WTC11 (cell line): ENCODE measurements around the gene THSD4. TPM values are rescaled to one million over a fixed set of nuclear protein-coding genes. Genes with fewer than 3 reads are reported as not detected.

Experiments used
- ATAC-seq: fragments of 200-7000 bp; cut with Tn5 transposase; 2 replicates; pipeline ENCODE4 v1.10.0; 2021; ENCODE audit warnings: mild to moderate bottlenecking, moderate library complexity
- CTCF ChIA-PET: fragments of 300-600 bp; sonication (Branson Sonifier 250); formaldehyde crosslinking; loops from one replicate; lab custom pipeline; 2021; ENCODE audit warnings: antibody characterized with exemption; lab: Charles Lee
- POLR2A ChIA-PET: fragments of 350-600 bp; sonication (Branson Sonifier 250); formaldehyde crosslinking; loops from one replicate; lab custom pipeline; 2021; ENCODE audit warnings: antibody characterized with exemption; lab: Charles Lee
- DNase-seq: peaks from one replicate; pipeline ENCODE4 v3.0.0; 2021; ENCODE audit warnings: low spot score
- H3K27ac Mint-ChIP-seq: 2 replicates; pipeline ENCODE4 v1.8.0; 2021; ENCODE audit warnings: mixed read lengths
- H3K27me3 Mint-ChIP-seq: 2 replicates; pipeline ENCODE4 v1.8.0; 2021; ENCODE audit warnings: low read depth, mild to moderate bottlenecking, moderate library complexity, mixed read lengths
- H3K36me3 Mint-ChIP-seq: 2 replicates; pipeline ENCODE4 v1.8.0; 2021; ENCODE audit warnings: mixed read lengths
- H3K4me1 Mint-ChIP-seq: 2 replicates; pipeline ENCODE4 v1.8.0; 2022; ENCODE audit warnings: mixed read lengths
- H3K4me3 Mint-ChIP-seq: 2 replicates; pipeline ENCODE4 v1.8.0; 2021; ENCODE audit warnings: mild to moderate bottlenecking, moderate library complexity, mixed read lengths
- H3K9me3 Mint-ChIP-seq: 2 replicates; pipeline ENCODE4 v1.8.0; 2021; ENCODE audit warnings: mixed read lengths
- GTF2I ChIP-seq: fragments of 250-450 bp; sonication (Bioruptor Pico); conservative IDR thresholded peaks from 2 replicates; pipeline ENCODE4 v1.4.0; 2021; ENCODE audit warnings: mild to moderate bottlenecking
- IRF2 ChIP-seq: sonication (generic); formaldehyde crosslinking; IDR thresholded peaks from 2 replicates; pipeline ENCODE4 v1.8.0; 2022; ENCODE audit warnings: low read depth, missing genetic modification reagents, borderline replicate concordance
- JUN ChIP-seq: sonication (generic); formaldehyde crosslinking; IDR thresholded peaks from 2 replicates; pipeline ENCODE4 v1.8.0; 2023; ENCODE audit warnings: mild to moderate bottlenecking, missing genetic modification reagents
- KAT7 ChIP-seq: sonication (generic); formaldehyde crosslinking; IDR thresholded peaks from 2 replicates; pipeline ENCODE4 v1.8.1; 2023; ENCODE audit warnings: missing genetic modification reagents, mild to moderate bottlenecking, borderline replicate concordance
- MYBL2 ChIP-seq: sonication (generic); formaldehyde crosslinking; IDR thresholded peaks from 2 replicates; pipeline ENCODE4 v1.8.1; 2023; ENCODE audit warnings: mild to moderate bottlenecking, moderate library complexity, missing genetic modification reagents
- NR2C2 ChIP-seq: sonication (generic); formaldehyde crosslinking; IDR thresholded peaks from 2 replicates; pipeline ENCODE4 v1.8.0; 2022; ENCODE audit warnings: mild to moderate bottlenecking, missing genetic modification reagents
- RELA ChIP-seq: sonication (generic); formaldehyde crosslinking; IDR thresholded peaks from 2 replicates; pipeline ENCODE4 v1.8.1; 2022; ENCODE audit warnings: missing genetic modification reagents, mild to moderate bottlenecking, borderline replicate concordance
- SMAD4 ChIP-seq: sonication (generic); formaldehyde crosslinking; IDR thresholded peaks from 2 replicates; pipeline ENCODE4 v1.8.0; 2022; ENCODE audit warnings: mild to moderate bottlenecking, missing genetic modification reagents
- TCF7 ChIP-seq: sonication (generic); formaldehyde crosslinking; IDR thresholded peaks from 2 replicates; pipeline ENCODE4 v1.8.0; 2022; ENCODE audit warnings: mild to moderate bottlenecking, low read depth, missing genetic modification reagents, moderate library complexity
- TEAD4 ChIP-seq: sonication (generic); formaldehyde crosslinking; IDR thresholded peaks from 2 replicates; pipeline ENCODE4 v1.8.0; 2022; ENCODE audit warnings: mild to moderate bottlenecking, missing genetic modification reagents
- ZNF317 ChIP-seq: sonication (generic); formaldehyde crosslinking; IDR thresholded peaks from 2 replicates; pipeline ENCODE4 v1.8.1; 2023; ENCODE audit warnings: low read depth, mild to moderate bottlenecking, moderate library complexity, missing genetic modification reagents, borderline replicate concordance
- total RNA-seq: library from RNA; stranded (reverse); gene quantifications from 3 replicates; pipeline ENCODE4 v1.2.3, GENCODE V29; 2021
- TF ChIP-seq, protein P1 (sequence below): sonication (generic); formaldehyde crosslinking; IDR thresholded peaks from 2 replicates; pipeline ENCODE4 v1.8.0; 2022; ENCODE audit warnings: mild to moderate bottlenecking, missing genetic modification reagents
- TF ChIP-seq, protein P2 (sequence below): sonication (generic); formaldehyde crosslinking; IDR thresholded peaks from 2 replicates; pipeline ENCODE4 v1.8.1; 2023; ENCODE audit warnings: mild to moderate bottlenecking, missing genetic modification reagents, moderate library complexity
- TF ChIP-seq, protein P3 (sequence below): sonication (generic); formaldehyde crosslinking; IDR thresholded peaks from 2 replicates; pipeline ENCODE4 v1.8.1; 2022; ENCODE audit warnings: mild to moderate bottlenecking, moderate library complexity, missing genetic modification reagents
- TF ChIP-seq, protein P4 (sequence below): sonication (generic); formaldehyde crosslinking; IDR thresholded peaks from 2 replicates; pipeline ENCODE4 v1.8.0; 2022; ENCODE audit warnings: mild to moderate bottlenecking, missing genetic modification reagents
- TF ChIP-seq, protein P5 (sequence below): fragments of 250-450 bp; sonication (Bioruptor Pico); IDR thresholded peaks from 2 replicates; pipeline ENCODE4 v2.1.2; 2022; ENCODE audit warnings: mild to moderate bottlenecking, moderate library complexity
- TF ChIP-seq, protein P6 (sequence below): sonication (generic); formaldehyde crosslinking; IDR thresholded peaks from 2 replicates; pipeline ENCODE4 v1.8.1; 2023; ENCODE audit warnings: mild to moderate bottlenecking, missing genetic modification reagents, moderate library complexity
- TF ChIP-seq, protein P7 (sequence below): sonication (generic); formaldehyde crosslinking; IDR thresholded peaks from 2 replicates; pipeline ENCODE4 v1.8.1; 2022; ENCODE audit warnings: low read depth, mild to moderate bottlenecking, moderate library complexity, missing genetic modification reagents, borderline replicate concordance
- TF ChIP-seq, protein P8 (sequence below): sonication (generic); formaldehyde crosslinking; IDR thresholded peaks from 2 replicates; pipeline ENCODE4 v1.8.1; 2023; ENCODE audit warnings: mild to moderate bottlenecking, moderate library complexity, missing genetic modification reagents
- TF ChIP-seq, protein P9 (sequence below): fragments of 250-450 bp; sonication (Bioruptor Pico); IDR thresholded peaks from 2 replicates; pipeline ENCODE4 v1.9.0; 2021; ENCODE audit warnings: mild to moderate bottlenecking

THSD4 gene
- total RNA-seq, 1 experiment from 2014 or later: 7.8 TPM

DNA sequence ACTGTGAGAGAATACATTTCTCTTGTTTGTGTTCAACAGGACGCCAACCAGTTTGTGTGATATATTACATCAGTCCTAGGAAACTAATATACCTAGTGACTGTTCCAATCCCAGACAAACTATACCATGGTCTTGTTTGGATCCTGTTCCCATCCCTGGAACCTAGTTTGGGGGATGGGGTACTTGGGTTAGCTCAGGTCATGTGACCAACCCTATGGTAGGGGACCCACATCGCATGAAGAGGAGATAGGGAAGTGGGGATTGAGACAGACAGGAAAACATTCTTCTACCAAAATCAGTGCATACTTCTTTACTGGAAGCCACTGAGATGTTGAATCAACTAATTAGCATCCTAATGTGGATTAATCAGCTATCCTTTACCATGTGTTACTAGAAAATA, 146.1 kb downstream of the THSD4 start:
- CTCF ChIA-PET: no interaction called here
- Mint-ChIP-seq H3K9me3 (peaks cover 33% of the 10 kb centered on the region), H3K27ac (no peak overlapping the region), H3K27me3 (no peaks in the 10 kb centered on the region; the same call in 1 of the 2 replicates), H3K4me3 (no peak overlapping the region), H3K36me3 (peaks cover 20% of the 10 kb centered on the region), H3K4me1 (peaks cover 15% of the 10 kb centered on the region)
- TF ChIP-seq, protein P1, sequence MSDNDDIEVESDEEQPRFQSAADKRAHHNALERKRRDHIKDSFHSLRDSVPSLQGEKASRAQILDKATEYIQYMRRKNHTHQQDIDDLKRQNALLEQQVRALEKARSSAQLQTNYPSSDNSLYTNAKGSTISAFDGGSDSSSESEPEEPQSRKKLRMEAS (CRISPR knock-in tag): no peak
- TF ChIP-seq, protein P2, sequence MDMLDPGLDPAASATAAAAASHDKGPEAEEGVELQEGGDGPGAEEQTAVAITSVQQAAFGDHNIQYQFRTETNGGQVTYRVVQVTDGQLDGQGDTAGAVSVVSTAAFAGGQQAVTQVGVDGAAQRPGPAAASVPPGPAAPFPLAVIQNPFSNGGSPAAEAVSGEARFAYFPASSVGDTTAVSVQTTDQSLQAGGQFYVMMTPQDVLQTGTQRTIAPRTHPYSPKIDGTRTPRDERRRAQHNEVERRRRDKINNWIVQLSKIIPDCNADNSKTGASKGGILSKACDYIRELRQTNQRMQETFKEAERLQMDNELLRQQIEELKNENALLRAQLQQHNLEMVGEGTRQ (CRISPR knock-in tag): peak; percentile 57
- POLR2A ChIA-PET: no interaction called here
- DNase-seq (no peak), ATAC-seq (no peak)

DNA sequence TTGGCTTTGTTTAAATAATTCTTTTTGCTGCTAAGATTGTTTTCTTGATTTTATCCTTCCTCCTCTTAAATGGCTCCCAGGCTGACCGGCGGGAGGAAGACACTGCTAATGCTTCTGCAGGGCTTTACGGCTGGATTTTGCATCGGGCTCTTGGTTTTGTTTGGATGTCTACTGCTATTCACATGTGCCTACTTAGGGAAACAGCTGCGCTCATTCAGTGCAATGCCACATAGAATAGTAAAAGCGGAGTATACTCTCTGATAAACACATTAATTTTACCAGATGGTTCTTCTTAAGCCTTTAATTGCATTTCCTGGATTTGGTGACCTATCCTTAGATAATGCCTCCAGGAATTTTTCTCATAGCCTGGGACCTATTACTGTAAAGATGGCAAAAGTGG, 146.6 kb downstream of the THSD4 start:
- peaks cover 25% of the 10 kb centered on the region for H3K36me3 Mint-ChIP-seq
- no peaks in the 10 kb centered on the region; the same call in 1 of the 2 replicates for H3K27me3 Mint-ChIP-seq
- no peak for DNase-seq
- POLR2A ChIA-PET: no interaction called here
- CTCF ChIA-PET: no interaction called here
- H3K4me1 Mint-ChIP-seq: peaks cover 15% of the 10 kb centered on the region
- no peak overlapping the region for H3K4me3 Mint-ChIP-seq
- H3K9me3 Mint-ChIP-seq: peaks cover 38% of the 10 kb centered on the region
- no peak for ATAC-seq
- no peak overlapping the region for H3K27ac Mint-ChIP-seq
- no peak for TF ChIP-seq GTF2I
- TF ChIP-seq, protein P3, sequence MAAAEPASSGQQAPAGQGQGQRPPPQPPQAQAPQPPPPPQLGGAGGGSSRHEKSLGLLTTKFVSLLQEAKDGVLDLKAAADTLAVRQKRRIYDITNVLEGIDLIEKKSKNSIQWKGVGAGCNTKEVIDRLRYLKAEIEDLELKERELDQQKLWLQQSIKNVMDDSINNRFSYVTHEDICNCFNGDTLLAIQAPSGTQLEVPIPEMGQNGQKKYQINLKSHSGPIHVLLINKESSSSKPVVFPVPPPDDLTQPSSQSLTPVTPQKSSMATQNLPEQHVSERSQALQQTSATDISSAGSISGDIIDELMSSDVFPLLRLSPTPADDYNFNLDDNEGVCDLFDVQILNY (CRISPR knock-in tag): no peak
- TF ChIP-seq RELA (CRISPR knock-in tag): no peak
- TF ChIP-seq, protein P4, sequence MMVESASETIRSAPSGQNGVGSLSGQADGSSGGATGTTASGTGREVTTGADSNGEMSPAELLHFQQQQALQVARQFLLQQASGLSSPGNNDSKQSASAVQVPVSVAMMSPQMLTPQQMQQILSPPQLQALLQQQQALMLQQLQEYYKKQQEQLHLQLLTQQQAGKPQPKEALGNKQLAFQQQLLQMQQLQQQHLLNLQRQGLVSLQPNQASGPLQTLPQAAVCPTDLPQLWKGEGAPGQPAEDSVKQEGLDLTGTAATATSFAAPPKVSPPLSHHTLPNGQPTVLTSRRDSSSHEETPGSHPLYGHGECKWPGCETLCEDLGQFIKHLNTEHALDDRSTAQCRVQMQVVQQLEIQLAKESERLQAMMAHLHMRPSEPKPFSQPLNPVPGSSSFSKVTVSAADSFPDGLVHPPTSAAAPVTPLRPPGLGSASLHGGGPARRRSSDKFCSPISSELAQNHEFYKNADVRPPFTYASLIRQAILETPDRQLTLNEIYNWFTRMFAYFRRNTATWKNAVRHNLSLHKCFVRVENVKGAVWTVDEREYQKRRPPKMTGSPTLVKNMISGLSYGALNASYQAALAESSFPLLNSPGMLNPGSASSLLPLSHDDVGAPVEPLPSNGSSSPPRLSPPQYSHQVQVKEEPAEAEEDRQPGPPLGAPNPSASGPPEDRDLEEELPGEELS (CRISPR knock-in tag): no peak
- no peak for TF ChIP-seq SMAD4 (CRISPR knock-in tag)
- no peak for TF ChIP-seq TCF7 (CRISPR knock-in tag)
- TF ChIP-seq ZNF317 (CRISPR knock-in tag): no peak
- TF ChIP-seq, protein P5, sequence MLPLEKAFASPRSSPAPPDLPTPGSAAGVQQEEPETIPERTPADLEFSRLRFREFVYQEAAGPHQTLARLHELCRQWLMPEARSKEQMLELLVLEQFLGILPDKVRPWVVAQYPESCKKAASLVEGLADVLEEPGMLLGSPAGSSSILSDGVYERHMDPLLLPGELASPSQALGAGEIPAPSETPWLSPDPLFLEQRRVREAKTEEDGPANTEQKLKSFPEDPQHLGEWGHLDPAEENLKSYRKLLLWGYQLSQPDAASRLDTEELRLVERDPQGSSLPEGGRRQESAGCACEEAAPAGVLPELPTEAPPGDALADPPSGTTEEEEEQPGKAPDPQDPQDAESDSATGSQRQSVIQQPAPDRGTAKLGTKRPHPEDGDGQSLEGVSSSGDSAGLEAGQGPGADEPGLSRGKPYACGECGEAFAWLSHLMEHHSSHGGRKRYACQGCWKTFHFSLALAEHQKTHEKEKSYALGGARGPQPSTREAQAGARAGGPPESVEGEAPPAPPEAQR (CRISPR knock-in tag): no peak
- TF ChIP-seq, protein P2 (CRISPR knock-in tag): no peak
- TF ChIP-seq IRF2 (CRISPR knock-in tag): no peak
- TF ChIP-seq NR2C2 (CRISPR knock-in tag): no peak
- TF ChIP-seq, protein P6, sequence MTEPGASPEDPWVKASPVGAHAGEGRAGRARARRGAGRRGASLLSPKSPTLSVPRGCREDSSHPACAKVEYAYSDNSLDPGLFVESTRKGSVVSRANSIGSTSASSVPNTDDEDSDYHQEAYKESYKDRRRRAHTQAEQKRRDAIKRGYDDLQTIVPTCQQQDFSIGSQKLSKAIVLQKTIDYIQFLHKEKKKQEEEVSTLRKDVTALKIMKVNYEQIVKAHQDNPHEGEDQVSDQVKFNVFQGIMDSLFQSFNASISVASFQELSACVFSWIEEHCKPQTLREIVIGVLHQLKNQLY (CRISPR knock-in tag): no peak
- TF ChIP-seq, protein P7, sequence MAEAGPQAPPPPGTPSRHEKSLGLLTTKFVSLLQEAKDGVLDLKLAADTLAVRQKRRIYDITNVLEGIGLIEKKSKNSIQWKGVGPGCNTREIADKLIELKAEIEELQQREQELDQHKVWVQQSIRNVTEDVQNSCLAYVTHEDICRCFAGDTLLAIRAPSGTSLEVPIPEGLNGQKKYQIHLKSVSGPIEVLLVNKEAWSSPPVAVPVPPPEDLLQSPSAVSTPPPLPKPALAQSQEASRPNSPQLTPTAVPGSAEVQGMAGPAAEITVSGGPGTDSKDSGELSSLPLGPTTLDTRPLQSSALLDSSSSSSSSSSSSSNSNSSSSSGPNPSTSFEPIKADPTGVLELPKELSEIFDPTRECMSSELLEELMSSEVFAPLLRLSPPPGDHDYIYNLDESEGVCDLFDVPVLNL (CRISPR knock-in tag): no peak
- TF ChIP-seq JUN (CRISPR knock-in tag): no peak
- TF ChIP-seq, protein P8, sequence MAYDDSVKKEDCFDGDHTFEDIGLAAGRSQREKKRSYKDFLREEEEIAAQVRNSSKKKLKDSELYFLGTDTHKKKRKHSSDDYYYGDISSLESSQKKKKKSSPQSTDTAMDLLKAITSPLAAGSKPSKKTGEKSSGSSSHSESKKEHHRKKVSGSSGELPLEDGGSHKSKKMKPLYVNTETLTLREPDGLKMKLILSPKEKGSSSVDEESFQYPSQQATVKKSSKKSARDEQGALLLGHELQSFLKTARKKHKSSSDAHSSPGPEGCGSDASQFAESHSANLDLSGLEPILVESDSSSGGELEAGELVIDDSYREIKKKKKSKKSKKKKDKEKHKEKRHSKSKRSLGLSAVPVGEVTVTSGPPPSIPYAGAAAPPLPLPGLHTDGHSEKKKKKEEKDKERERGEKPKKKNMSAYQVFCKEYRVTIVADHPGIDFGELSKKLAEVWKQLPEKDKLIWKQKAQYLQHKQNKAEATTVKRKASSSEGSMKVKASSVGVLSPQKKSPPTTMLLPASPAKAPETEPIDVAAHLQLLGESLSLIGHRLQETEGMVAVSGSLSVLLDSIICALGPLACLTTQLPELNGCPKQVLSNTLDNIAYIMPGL: no peak
- TF ChIP-seq, protein P9, sequence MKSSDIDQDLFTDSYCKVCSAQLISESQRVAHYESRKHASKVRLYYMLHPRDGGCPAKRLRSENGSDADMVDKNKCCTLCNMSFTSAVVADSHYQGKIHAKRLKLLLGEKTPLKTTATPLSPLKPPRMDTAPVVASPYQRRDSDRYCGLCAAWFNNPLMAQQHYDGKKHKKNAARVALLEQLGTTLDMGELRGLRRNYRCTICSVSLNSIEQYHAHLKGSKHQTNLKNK (CRISPR knock-in tag): no peak
- no peak for TF ChIP-seq KAT7 (CRISPR knock-in tag)
- no peak for TF ChIP-seq TEAD4 (CRISPR knock-in tag)
- no peak for TF ChIP-seq MYBL2
